ENCODE data around the gene NDOR1. TPM values are rescaled to one million over a fixed set of nuclear protein-coding genes. Genes with fewer than 3 reads are reported as not detected.

The NDOR1 gene
- total RNA-seq, 1 donor from 2014 or later = 2.6 TPM

DNA sequence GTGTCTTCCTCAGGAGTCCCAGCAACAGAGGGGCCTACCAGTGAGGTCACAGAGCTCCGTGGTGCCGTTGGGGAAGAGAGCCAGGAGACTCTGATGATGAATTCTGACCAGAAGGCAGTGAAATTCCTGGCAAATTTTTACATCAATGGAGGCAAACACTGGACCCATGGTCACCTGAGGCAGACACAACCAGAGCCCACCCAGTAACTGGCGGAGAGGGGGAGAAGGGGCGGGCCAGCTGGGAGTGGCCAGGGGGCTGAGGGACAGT is 45.6 kb downstream of the NDOR1 start, which contains the start of gene STPG3:
Gene STPG3 (plus strand): TSS at position 93 of the 268 bp plus-strand sequence. CDS start 1 bp downstream, at position 94.
- no peaks in the 10 kb centered on the region for H3K27me3 ChIP-seq (ENCODE audit: control insufficient read depth, insufficient read depth, low read length)
- no peak within 1 kb of the TSS for H3K4me3 ChIP-seq (ENCODE audit: low read depth, low read length)
- no peak for FAIRE-seq
- no peaks in the 10 kb centered on the region for H3K36me3 ChIP-seq (ENCODE audit: control insufficient read depth, insufficient read depth, low read length)
- no peak for DNase-seq (ENCODE audit: low read depth)
- TF ChIP-seq, protein P1, sequence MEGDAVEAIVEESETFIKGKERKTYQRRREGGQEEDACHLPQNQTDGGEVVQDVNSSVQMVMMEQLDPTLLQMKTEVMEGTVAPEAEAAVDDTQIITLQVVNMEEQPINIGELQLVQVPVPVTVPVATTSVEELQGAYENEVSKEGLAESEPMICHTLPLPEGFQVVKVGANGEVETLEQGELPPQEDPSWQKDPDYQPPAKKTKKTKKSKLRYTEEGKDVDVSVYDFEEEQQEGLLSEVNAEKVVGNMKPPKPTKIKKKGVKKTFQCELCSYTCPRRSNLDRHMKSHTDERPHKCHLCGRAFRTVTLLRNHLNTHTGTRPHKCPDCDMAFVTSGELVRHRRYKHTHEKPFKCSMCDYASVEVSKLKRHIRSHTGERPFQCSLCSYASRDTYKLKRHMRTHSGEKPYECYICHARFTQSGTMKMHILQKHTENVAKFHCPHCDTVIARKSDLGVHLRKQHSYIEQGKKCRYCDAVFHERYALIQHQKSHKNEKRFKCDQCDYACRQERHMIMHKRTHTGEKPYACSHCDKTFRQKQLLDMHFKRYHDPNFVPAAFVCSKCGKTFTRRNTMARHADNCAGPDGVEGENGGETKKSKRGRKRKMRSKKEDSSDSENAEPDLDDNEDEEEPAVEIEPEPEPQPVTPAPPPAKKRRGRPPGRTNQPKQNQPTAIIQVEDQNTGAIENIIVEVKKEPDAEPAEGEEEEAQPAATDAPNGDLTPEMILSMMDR (IDR thresholded peaks at IDR 0.05; ENCODE audit: insufficient read depth, low read length, severe bottlenecking) = no peak

GRCh38 chr9:137251490-137252268 is 46.2 kb downstream of the NDOR1 start:
- DNase-seq (ENCODE audit: low read depth) = no peak
- FAIRE-seq = no peak
- Histone ChIP-seq H3K36me3 (ENCODE audit: control insufficient read depth, insufficient read depth, low read length) (peaks cover 2% of the 10 kb centered on the region), H3K4me3 (ENCODE audit: low read depth, low read length) (no peak overlapping the region), H3K27me3 (ENCODE audit: control insufficient read depth, insufficient read depth, low read length) (no peaks in the 10 kb centered on the region)
- TF ChIP-seq, protein P1 (IDR thresholded peaks at IDR 0.05; ENCODE audit: insufficient read depth, low read length, severe bottlenecking) = no peak

GRCh38 chr9:137252555-137253506 is 47.3 kb downstream of the NDOR1 start:
- peaks cover 4% of the 10 kb centered on the region for H3K36me3 ChIP-seq (ENCODE audit: control insufficient read depth, insufficient read depth, low read length)
- H3K4me3 ChIP-seq (ENCODE audit: low read depth, low read length) = no peak overlapping the region
- TF ChIP-seq, protein P1 (IDR thresholded peaks at IDR 0.05; ENCODE audit: insufficient read depth, low read length, severe bottlenecking) = no peak
- no peaks in the 10 kb centered on the region for H3K27me3 ChIP-seq (ENCODE audit: control insufficient read depth, insufficient read depth, low read length)
- no peak for DNase-seq (ENCODE audit: low read depth)
- no peak for FAIRE-seq

DNA sequence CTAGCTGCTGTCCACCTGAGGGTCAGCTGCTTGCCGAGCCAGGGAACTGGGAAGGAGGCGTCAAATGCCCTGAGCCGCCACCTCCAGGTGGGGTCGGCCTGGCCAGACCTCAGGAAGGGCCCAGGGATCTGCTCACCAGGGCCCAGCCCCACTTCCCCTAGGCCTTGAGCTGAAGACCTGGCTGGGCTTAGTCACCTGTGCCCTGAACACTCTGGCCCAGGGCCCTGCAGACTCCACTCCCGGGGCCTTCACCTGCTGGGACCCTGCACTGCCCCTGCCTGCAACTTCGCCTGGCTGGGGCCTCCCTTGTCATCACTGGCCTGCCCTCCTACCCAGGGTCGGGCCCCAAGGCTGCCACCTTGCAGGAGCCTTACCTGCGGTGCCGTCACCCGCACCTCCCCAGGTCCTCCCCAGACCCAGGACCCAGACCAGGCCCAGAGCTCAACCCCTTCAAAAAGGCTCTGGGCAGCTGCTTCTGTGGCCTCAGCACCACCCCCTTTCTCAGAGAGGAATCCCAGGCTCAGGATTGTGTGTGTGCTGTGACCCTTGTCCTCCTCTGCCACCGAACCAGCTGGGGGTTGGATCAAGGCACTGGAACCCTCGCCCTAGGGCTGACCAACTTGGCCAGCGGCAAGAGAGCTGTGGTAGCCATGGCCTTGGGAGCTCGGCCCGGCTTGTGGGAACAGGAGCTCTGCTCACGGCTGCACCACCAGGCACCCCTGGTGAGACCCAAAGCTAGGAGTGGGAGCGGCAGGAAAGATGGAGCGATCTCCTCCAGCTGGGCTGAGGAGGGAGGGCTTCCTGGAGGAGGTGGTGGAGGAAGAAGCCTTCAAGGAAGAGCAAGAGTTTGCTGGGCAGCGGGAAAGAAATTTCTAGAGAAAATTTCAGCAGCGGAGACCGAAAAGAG is 48.5 kb downstream of the NDOR1 start:
- Histone ChIP-seq H3K27me3 (ENCODE audit: control insufficient read depth, insufficient read depth, low read length) (no peaks in the 10 kb centered on the region), H3K4me3 (ENCODE audit: low read depth, low read length) (peak overlapping the region; percentile 89), H3K36me3 (ENCODE audit: control insufficient read depth, insufficient read depth, low read length) (peaks cover 4% of the 10 kb centered on the region)
- TF ChIP-seq, protein P1 (IDR thresholded peaks at IDR 0.05; ENCODE audit: insufficient read depth, low read length, severe bottlenecking) = no peak
- DNase-seq (ENCODE audit: low read depth) = no peak
- FAIRE-seq = no peak

DNA sequence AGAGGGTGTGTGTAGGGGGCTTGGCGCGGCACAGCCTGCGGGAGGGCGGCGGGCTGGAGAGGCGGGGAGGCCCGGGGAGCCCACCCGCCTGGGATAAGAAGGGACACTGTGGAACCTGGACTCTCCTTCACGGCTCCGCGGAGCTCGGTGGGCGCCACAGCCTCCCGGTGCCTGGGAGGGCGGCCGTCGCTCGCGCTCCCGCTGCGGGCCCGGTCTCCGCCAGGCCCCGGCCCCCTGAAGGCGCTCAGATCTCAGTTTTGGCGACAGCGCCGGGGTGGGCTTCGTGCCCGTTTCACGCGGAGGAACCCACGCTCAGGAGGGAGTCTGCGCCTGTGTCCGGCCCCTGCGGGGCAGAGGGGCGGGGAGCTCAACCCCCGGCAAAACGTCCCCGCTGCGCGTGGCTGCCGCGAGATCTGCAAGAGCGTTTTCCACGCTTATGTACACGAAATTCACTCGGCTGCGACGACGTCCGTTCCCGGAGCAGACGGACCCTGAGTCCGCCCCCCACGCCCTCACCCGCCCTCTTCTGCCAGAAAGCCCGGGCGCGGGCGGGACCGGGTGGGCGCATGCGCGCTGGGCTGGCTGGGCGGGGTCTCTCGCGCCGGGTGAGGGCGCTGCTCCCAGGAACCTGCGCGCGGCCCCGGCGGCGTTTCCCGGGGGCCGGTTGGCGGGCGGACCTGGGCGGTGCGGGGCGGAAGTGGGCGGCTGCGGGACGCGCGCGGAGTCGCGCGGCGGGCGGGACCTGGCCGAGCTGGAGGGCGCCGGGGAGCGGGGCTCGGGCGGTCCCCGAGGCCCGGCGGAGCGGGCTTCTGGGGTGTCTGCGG is 49.3 kb downstream of the NDOR1 start, which contains the start of gene NELFB:
Gene NELFB (plus strand): TSS at position 704 of the 824 bp plus-strand sequence.
- FAIRE-seq (no peak), DNase-seq (ENCODE audit: low read depth) (peak; percentile 48)
- TF ChIP-seq, protein P1 (IDR thresholded peaks at IDR 0.05; ENCODE audit: insufficient read depth, low read length, severe bottlenecking) = peak; percentile 9
- Histone ChIP-seq H3K36me3 (ENCODE audit: control insufficient read depth, insufficient read depth, low read length) (peaks cover 9% of the 10 kb centered on the region), H3K27me3 (ENCODE audit: control insufficient read depth, insufficient read depth, low read length) (no peaks in the 10 kb centered on the region), H3K4me3 (ENCODE audit: low read depth, low read length) (peak within 1 kb of the TSS; percentile 89)
